ENCODE results near the gene USH1G.
A peak's percentile ranks its signal among the peaks of the same experiment; 100 is the strongest.

The USH1G gene

GRCh38 chr17:74935585-74936469 is 12.8 kb upstream of the USH1G start, which contains the start of gene OTOP3:
OTOP3 (plus strand) TSS chr17:74935898; CDS start chr17:74935922, 24 bp downstream.
- no peak for TF ChIP-seq ZFX (IDR thresholded peaks at IDR 0.05; ENCODE audit: borderline replicate concordance)
- TF ChIP-seq CTCF (IDR thresholded peaks at IDR 0.05), result no peak
- H3K27ac ChIP-seq, result no peak within 1 kb of the TSS

GRCh38 chr17:74935048-74935447 is 12.0 kb upstream of the USH1G start:
- H3K27ac ChIP-seq, result no peak overlapping the region
- no peak for TF ChIP-seq ZFX (IDR thresholded peaks at IDR 0.05; ENCODE audit: borderline replicate concordance)
- TF ChIP-seq CTCF (IDR thresholded peaks at IDR 0.05), result no peak

GRCh38 chr17:74930535-74931036 is 7.5 kb upstream of the USH1G start:
- no peak overlapping the region for H3K27ac ChIP-seq
- no peak for TF ChIP-seq CTCF (IDR thresholded peaks at IDR 0.05)
- TF ChIP-seq ZFX (IDR thresholded peaks at IDR 0.05; ENCODE audit: borderline replicate concordance), result no peak

GRCh38 chr17:74928786-74929185 is 5.7 kb upstream of the USH1G start:
- H3K27ac ChIP-seq, result no peak overlapping the region
- TF ChIP-seq ZFX (IDR thresholded peaks at IDR 0.05; ENCODE audit: borderline replicate concordance) (no peak), CTCF (IDR thresholded peaks at IDR 0.05) (no peak)

GRCh38 chr17:74925242-74925641 is 2.2 kb upstream of the USH1G start:
- TF ChIP-seq ZFX (IDR thresholded peaks at IDR 0.05; ENCODE audit: borderline replicate concordance) (no peak), CTCF (IDR thresholded peaks at IDR 0.05) (no peak)
- H3K27ac ChIP-seq, result no peak overlapping the region

- H3K27ac ChIP-seq, result no peak within 1 kb of the TSS
- no peak for TF ChIP-seq ZFX (IDR thresholded peaks at IDR 0.05; ENCODE audit: borderline replicate concordance)
Measured at GRCh38 chr17:74924250-74924948, 1.3 kb upstream of the USH1G start, which contains the start of gene OTOP2. OTOP2 (plus strand) TSS chr17:74924273; CDS start chr17:74924633, 360 bp downstream.

GRCh38 chr17:74923538-74924249 is 639 bp upstream of the USH1G start:
- no peak overlapping the region for H3K27ac ChIP-seq
- no peak for TF ChIP-seq ZFX (IDR thresholded peaks at IDR 0.05; ENCODE audit: borderline replicate concordance)
- TF ChIP-seq CTCF (IDR thresholded peaks at IDR 0.05), result peak; percentile 96
